Measurements from ENCODE around the gene APBB3.

Gene APBB3

DNA sequence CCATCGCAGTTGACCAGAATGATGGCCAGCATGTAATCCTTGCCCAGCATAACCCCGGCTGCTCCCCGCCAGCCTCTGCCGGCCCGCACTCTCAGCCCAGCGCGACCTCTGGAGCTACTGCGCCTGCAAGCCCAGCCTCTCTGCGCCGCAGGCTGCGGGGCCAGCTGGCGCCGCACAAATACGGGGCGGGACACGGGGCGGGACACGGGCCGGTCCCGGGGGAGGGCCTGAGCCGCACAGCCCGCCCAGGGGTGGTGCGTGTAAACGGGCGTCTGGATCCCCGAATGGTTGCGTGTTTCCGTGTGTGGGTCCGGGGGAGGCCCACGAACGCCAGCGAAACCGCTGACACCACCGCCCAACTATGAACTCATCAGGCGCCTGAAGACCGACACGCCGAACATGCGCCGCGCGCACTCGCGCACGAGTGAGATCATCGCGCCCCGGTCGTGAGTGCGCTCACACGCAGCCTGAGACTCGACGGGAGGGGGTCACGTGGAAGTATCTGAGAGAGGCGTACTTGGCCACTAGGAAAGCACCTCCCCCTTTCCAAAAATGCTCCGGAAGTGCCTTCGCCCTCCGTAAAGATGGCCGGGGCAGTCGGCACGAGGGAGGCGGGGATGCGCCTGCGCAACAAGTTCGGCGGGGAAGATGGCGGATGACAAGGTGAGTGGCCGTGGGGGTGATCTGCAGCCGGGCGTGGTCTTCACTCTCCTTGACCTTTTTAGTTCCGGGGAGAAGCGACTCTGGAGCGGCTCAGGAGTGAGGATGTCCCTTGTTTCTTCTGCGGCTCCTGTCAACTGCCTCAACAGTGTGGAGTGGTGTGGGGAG, at the start of gene APBB3, which contains the start of gene SLC35A4 (continued):
- TF ChIP-seq ZNF518A (tag by site-specific recombination; conservative IDR thresholded peaks at IDR 0.05; ENCODE audit: low read depth) = peak; percentile 73
- no peak for TF ChIP-seq ZNF311 (tag by site-specific recombination; IDR thresholded peaks at IDR 0.05; ENCODE audit: borderline replicate concordance)
- TF ChIP-seq PRDM1 (tag by site-specific recombination; IDR thresholded peaks at IDR 0.05) = no peak

- no peaks in the 10 kb centered on the region for H3K9me3 ChIP-seq (ENCODE audit: control insufficient read depth, insufficient read depth, low read depth, low read length)
- no peaks in the 10 kb centered on the region for H3K4me1 ChIP-seq (ENCODE audit: control insufficient read depth, insufficient read depth, low read length)
- no peaks in the 10 kb centered on the region for H3K36me3 ChIP-seq (ENCODE audit: control insufficient read depth in 2 of 2, insufficient read depth in 1 of 2, low read length in 2 of 2)
- POLR2A ChIA-PET = no interaction called here
- CTCF ChIA-PET = interaction anchor here (0.6 to 0.7 kb wide), 2 partner anchors 172 to 260 kb away, joined by 3 to 4 read pairs; no protein-coding TSS in a partner anchor
- H3K27ac ChIP-seq (ENCODE audit: extremely low read depth, low read depth, low read length) = no peak overlapping the region
- TF ChIP-seq GLI4 (tag by site-specific recombination; IDR thresholded peaks at IDR 0.05) (no peak), ZNF791 (tag by site-specific recombination; IDR thresholded peaks at IDR 0.05) (no peak), ZNF707 (tag by site-specific recombination; IDR thresholded peaks at IDR 0.05) (no peak), SETDB1 (IDR thresholded peaks at IDR 0.05; ENCODE audit: insufficient read length, low read length) (peak; percentile 57), ZFP3 (tag by site-specific recombination; IDR thresholded peaks at IDR 0.05; ENCODE audit: low read depth) (no peak)
- H3K4me3 ChIP-seq (ENCODE audit: low read depth, low read length) = no peak overlapping the region
Observed at GRCh38 chr5:140611020-140611521, 46.7 kb upstream of the APBB3 start.

GRCh38 chr5:140609126-140609525, 44.7 kb upstream of the APBB3 start:
- H3K36me3 ChIP-seq (ENCODE audit: control insufficient read depth in 2 of 2, insufficient read depth in 1 of 2, low read length in 2 of 2) = no peaks in the 10 kb centered on the region
- H3K4me3 ChIP-seq (ENCODE audit: low read depth, low read length) = no peak overlapping the region
- H3K9me3 ChIP-seq (ENCODE audit: control insufficient read depth, insufficient read depth, low read depth, low read length) = no peaks in the 10 kb centered on the region
- no peak for TF ChIP-seq ZNF341 (tag by site-specific recombination; IDR thresholded peaks at IDR 0.05; ENCODE audit: low read depth)
- no peak for TF ChIP-seq ZNF433 (tag by site-specific recombination; IDR thresholded peaks at IDR 0.05; ENCODE audit: low read depth)
- no peak for TF ChIP-seq ZSCAN23 (tag by site-specific recombination; IDR thresholded peaks at IDR 0.05)
- no peak for TF ChIP-seq GLI4 (tag by site-specific recombination; IDR thresholded peaks at IDR 0.05)
- no peak for TF ChIP-seq ZBTB7A (tag by site-specific recombination; IDR thresholded peaks at IDR 0.05; ENCODE audit: low read depth)
- H3K27ac ChIP-seq (ENCODE audit: extremely low read depth, low read depth, low read length) = no peak overlapping the region
- POLR2A ChIA-PET = no interaction called here
- CTCF ChIA-PET = no interaction called here
- H3K4me1 ChIP-seq (ENCODE audit: control insufficient read depth, insufficient read depth, low read length) = no peaks in the 10 kb centered on the region

GRCh38 chr5:140608722-140609121, 44.3 kb upstream of the APBB3 start:
- no peak overlapping the region for H3K27ac ChIP-seq (ENCODE audit: extremely low read depth, low read depth, low read length)
- H3K4me3 ChIP-seq (ENCODE audit: low read depth, low read length) = no peak overlapping the region
- ChIA-PET CTCF (interaction anchor here (0.6 kb wide), 1 partner anchor 111 kb away, joined by 3 read pairs; no protein-coding TSS in a partner anchor), POLR2A (no interaction called here)
- H3K36me3 ChIP-seq (ENCODE audit: control insufficient read depth in 2 of 2, insufficient read depth in 1 of 2, low read length in 2 of 2) = no peaks in the 10 kb centered on the region
- no peaks in the 10 kb centered on the region for H3K9me3 ChIP-seq (ENCODE audit: control insufficient read depth, insufficient read depth, low read depth, low read length)
- no peaks in the 10 kb centered on the region for H3K4me1 ChIP-seq (ENCODE audit: control insufficient read depth, insufficient read depth, low read length)
- TF ChIP-seq EGR2 (tag by site-specific recombination; IDR thresholded peaks at IDR 0.05; ENCODE audit: low read depth) (no peak), ZNF677 (tag by site-specific recombination; IDR thresholded peaks at IDR 0.05) (no peak), ZNF138 (tag by site-specific recombination; IDR thresholded peaks at IDR 0.05; ENCODE audit: borderline replicate concordance) (no peak), ZNF426 (tag by site-specific recombination; IDR thresholded peaks at IDR 0.05) (no peak), ZNF266 (tag by site-specific recombination; IDR thresholded peaks at IDR 0.05; ENCODE audit: low read depth) (no peak)
- TF ChIP-seq, protein P1, sequence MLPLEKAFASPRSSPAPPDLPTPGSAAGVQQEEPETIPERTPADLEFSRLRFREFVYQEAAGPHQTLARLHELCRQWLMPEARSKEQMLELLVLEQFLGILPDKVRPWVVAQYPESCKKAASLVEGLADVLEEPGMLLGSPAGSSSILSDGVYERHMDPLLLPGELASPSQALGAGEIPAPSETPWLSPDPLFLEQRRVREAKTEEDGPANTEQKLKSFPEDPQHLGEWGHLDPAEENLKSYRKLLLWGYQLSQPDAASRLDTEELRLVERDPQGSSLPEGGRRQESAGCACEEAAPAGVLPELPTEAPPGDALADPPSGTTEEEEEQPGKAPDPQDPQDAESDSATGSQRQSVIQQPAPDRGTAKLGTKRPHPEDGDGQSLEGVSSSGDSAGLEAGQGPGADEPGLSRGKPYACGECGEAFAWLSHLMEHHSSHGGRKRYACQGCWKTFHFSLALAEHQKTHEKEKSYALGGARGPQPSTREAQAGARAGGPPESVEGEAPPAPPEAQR (tag by site-specific recombination; IDR thresholded peaks at IDR 0.05) = no peak
- TF ChIP-seq, protein P2, sequence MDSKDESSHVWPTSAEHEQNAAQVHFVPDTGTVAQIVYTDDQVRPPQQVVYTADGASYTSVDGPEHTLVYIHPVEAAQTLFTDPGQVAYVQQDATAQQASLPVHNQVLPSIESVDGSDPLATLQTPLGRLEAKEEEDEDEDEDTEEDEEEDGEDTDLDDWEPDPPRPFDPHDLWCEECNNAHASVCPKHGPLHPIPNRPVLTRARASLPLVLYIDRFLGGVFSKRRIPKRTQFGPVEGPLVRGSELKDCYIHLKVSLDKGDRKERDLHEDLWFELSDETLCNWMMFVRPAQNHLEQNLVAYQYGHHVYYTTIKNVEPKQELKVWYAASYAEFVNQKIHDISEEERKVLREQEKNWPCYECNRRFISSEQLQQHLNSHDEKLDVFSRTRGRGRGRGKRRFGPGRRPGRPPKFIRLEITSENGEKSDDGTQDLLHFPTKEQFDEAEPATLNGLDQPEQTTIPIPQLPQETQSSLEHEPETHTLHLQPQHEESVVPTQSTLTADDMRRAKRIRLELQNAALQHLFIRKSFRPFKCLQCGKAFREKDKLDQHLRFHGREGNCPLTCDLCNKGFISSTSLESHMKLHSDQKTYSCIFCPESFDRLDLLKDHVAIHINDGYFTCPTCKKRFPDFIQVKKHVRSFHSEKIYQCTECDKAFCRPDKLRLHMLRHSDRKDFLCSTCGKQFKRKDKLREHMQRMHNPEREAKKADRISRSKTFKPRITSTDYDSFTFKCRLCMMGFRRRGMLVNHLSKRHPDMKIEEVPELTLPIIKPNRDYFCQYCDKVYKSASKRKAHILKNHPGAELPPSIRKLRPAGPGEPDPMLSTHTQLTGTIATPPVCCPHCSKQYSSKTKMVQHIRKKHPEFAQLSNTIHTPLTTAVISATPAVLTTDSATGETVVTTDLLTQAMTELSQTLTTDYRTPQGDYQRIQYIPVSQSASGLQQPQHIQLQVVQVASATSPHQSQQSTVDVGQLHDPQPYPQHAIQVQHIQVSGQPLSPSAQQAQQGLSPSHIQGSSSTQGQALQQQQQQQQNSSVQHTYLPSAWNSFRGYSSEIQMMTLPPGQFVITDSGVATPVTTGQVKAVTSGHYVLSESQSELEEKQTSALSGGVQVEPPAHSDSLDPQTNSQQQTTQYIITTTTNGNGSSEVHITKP (tag by site-specific recombination; IDR thresholded peaks at IDR 0.05) = no peak
